HG02763 (cell line): Measurements from ENCODE around the gene LEPR.
"Not testable (repeated sequence)": the region's sequence is repeated elsewhere in the genome, so short reads cannot be mapped to it uniquely, and the experiment has no call there.

ENCODE experiments used
- ATAC-seq: cut with Tn5 transposase; IDR thresholded peaks from one replicate; pipeline ENCODE4 v1.9.1; 2021; ENCODE audit warnings: mild to moderate bottlenecking, moderate library complexity; ENCODE audit not compliant: unreplicated experiment

Gene LEPR, protein sequence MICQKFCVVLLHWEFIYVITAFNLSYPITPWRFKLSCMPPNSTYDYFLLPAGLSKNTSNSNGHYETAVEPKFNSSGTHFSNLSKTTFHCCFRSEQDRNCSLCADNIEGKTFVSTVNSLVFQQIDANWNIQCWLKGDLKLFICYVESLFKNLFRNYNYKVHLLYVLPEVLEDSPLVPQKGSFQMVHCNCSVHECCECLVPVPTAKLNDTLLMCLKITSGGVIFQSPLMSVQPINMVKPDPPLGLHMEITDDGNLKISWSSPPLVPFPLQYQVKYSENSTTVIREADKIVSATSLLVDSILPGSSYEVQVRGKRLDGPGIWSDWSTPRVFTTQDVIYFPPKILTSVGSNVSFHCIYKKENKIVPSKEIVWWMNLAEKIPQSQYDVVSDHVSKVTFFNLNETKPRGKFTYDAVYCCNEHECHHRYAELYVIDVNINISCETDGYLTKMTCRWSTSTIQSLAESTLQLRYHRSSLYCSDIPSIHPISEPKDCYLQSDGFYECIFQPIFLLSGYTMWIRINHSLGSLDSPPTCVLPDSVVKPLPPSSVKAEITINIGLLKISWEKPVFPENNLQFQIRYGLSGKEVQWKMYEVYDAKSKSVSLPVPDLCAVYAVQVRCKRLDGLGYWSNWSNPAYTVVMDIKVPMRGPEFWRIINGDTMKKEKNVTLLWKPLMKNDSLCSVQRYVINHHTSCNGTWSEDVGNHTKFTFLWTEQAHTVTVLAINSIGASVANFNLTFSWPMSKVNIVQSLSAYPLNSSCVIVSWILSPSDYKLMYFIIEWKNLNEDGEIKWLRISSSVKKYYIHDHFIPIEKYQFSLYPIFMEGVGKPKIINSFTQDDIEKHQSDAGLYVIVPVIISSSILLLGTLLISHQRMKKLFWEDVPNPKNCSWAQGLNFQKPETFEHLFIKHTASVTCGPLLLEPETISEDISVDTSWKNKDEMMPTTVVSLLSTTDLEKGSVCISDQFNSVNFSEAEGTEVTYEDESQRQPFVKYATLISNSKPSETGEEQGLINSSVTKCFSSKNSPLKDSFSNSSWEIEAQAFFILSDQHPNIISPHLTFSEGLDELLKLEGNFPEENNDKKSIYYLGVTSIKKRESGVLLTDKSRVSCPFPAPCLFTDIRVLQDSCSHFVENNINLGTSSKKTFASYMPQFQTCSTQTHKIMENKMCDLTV

GRCh38 chr1:65420590-65421350, at the start of gene LEPR, which contains the start of gene LEPROT:
LEPR (plus strand) TSS chr1:65420668; CDS start chr1:65565566, 144,898 bp downstream.
LEPROT (plus strand) TSS chr1:65420668; CDS start chr1:65420725, 57 bp downstream.
- ATAC-seq: peak; percentile 54

DNA sequence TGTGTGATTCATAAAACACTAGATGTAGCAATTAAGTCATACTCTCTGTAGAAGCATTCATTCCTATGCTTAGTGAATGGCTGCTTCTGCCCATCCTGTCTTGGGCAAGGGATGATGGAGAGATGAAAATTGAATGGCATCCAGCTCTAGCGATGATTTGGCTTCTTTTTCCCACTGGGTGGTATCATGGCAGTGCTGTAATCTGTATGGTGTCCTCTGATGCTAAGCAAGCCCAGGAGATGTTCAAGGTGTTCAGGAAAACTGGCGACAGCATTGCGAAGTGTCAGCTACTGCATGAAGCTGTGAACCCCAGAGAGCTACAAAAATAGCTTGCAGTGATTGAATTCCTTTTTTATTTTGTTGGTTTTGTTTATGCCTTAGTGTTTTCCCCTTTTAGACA, 48.9 kb upstream of the LEPR start:
- no peak for ATAC-seq

DNA sequence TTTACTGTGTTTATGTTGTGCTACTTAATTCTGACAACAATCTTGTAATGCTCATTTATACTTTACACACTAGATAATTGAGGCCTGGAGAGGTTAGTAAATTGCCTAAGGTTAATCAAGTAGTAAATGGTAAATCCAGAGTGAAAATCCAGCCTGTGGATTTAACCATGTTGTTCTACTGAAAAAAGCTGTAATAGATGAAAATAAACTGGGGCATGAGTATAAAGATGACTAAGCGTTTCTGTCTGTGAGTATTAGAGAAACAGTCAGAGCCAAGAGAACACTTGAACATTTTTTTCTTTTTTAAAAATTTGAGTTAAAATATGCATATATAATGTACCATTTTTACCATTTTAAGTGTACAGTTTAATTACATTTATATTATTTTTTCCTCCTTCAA, 47.9 kb upstream of the LEPR start:
- ATAC-seq: no peak

DNA sequence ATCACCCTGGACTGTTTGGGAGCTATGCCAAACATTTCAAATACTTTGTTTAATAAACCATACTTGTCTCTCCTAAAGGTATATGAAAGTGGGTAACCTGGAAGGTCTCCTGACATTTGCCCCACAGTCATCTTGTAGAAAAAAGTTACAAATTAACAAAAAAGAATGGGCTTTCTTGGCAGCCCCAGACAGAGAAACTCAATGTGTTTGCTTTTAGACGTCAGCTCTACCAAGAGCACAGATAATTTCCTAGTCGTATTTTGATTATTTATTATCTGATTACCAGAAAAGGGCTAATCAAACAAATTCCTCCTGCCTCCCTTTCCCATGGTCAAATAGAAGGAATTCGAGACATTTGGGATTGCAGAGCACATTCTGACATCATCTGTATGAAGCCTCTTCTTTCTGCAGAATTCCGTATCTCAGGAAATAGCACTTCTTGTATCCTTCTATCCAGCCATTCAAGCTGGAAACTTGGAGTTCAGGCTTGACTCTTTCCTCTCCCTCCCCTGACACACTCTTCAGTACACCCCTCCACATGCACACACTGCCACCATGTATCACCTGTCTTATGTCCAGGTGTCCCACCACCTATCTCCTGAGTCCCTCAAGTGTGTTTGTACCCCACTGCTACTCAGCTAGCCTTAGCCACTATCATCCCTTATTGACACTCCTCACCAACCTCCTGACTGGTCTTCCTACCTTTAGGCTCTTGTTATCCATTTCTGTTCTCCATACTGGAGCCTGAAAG, 42.8 kb upstream of the LEPR start:
- no peak for ATAC-seq

GRCh38 chr1:65378247-65378946, 42.1 kb upstream of the LEPR start:
- no peak for ATAC-seq

GRCh38 chr1:65384426-65384825, 36.0 kb upstream of the LEPR start:
- ATAC-seq: not testable (repeated sequence)

DNA sequence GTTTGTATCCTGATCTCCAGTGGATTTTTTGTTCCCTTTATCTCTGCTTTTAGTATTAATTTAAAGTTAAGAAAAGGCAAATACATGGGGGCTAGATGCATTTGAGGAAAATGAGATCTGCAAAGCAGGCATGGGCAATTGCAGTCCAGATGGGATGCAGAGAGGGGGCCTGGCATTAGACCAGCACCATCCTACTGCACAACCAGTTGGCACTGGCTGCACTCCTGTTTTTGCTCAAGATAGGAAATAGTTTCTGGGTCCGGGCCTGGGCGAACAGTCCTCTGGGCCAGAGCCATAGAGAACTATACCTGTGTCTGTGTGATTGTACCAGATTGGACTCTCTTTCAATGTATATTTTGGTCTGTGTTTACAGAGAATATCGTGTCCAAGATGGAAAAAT, 34.0 kb upstream of the LEPR start:
- no peak for ATAC-seq

- no peak for ATAC-seq
Observed at GRCh38 chr1:65387821-65388220, 32.6 kb upstream of the LEPR start.

DNA sequence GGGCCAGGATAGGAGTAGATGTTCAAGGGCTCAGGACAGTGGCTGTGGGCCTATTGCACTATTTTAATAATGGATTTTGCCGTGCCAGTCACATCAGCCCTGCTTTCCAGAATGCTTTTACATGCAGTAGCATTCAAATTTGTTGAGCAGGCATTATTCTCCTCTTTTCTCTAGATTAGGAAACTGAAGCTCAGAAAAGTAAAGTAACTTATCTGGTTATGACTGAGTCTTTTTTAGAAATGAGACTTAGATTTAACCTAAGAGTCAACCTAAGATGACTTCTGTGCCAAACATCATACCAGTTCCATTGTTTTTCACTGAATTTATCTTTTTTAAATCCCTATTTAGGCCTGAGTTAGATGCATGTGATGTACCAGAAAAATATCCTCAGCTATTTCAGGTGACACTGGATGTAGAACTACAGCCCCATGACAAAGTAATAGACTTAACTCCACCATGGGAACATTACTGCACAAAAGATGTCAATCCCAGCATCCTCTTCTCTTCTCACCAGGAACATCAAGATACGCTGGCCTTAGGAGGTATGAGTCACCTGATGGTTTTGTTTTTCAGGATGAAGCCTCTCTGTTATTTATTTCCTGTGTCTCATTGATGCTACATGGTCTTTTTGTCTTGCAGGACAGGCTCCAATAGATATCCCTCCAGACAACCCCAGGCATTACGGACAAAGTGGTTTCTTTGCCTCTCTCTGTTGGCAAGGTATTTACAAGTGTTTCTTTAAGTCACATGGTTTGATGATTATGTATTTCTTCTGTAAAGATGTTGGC, 31.4 kb upstream of the LEPR start:
- no peak for ATAC-seq

- no peak for ATAC-seq
Observed at GRCh38 chr1:65392497-65392896, 28.0 kb upstream of the LEPR start.

GRCh38 chr1:65393347-65393746, 27.1 kb upstream of the LEPR start:
- peak; percentile 80 for ATAC-seq

DNA sequence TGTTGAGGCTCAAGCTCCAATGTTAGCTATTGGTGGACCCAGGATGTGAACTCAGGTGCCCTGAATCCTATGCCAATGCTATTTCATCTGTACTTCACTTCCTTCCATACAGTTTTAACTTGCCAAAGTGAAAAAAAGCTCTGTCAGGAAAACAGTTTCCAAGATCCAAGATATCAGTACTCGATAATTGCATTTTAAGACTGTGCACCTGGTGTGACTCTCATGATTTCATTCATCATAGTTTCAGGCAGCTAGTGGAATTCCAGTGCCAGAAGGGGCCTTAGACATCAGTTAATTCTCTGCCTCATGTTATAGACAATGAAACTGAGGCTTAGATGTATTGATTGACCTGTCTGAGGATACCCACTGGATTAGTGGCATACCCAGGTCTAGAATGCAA, 26.5 kb upstream of the LEPR start:
- ATAC-seq: no peak

DNA sequence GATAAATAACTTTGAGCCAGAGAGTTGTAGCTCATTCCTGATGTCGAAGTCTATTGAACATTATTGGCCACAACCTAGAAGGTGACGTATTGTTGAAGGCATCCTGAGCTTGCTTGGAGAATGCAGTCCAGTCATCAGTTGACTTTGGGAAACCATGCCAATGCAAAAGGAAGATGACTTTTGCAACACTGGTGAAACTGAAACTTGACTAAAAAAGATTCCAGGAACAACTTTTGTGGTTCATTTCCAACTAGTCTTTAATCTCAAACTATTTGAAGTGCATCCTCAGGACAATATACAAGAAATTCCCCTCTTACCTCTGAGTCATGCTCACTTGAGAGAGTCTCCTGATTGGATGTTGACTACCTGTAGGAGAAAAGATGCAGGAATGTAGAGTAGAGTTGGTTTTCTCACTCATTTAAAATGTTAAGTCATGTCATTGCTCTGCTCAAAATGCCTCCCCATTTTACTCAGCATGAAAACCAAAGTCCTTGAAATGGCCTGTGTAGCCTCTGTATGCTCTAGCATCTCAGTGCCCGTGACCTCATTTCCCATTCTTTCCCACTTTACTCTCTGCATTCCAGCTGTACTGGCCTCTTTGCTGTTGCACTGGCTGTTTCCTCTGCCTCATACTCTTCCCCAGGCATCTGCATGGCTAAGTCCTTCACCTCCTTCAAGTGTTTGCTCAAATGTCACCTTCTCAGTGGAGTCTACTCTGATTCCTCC, 24.4 kb upstream of the LEPR start:
- no peak for ATAC-seq

GRCh38 chr1:65398083-65398482, 22.4 kb upstream of the LEPR start:
- no peak for ATAC-seq

DNA sequence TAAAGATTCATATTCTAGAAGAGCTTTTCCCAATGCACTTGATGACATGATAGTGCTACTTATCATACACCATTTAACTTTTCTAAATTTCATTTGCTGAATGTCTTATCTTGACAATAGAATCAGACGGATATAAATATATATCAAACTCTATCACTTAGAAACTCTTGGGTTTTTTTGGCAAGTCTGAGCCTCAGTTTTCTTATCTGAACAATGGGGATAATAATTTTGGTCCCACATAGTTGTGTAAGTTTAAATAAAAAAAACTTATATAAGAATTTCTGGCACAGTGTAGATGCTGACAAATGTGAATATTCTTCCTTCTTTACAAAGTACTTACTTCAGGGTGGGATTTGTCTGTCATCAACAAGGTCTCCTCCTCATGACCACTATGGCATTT, 21.5 kb upstream of the LEPR start:
- ATAC-seq: no peak

GRCh38 chr1:65401612-65402011, 18.9 kb upstream of the LEPR start:
- no peak for ATAC-seq

- no peak for ATAC-seq
Observed at GRCh38 chr1:65404941-65405340, 15.5 kb upstream of the LEPR start.

- no peak for ATAC-seq
Observed at GRCh38 chr1:65407877-65408276, 12.6 kb upstream of the LEPR start.
